PFSK-1 (cell line): ENCODE results near the gene SPRY1.

Experiments used
- FOXP2 ChIP-seq: optimal IDR thresholded peaks from 2 replicates; pipeline ENCODE3; 2011; ENCODE audit warnings: borderline replicate concordance, control low read depth, inconsistent platforms; ENCODE audit not compliant: insufficient read depth; ENCODE audit errors: extremely low read length, extremely low read depth
- POLR2AphosphoS5 ChIP-seq: IDR thresholded peaks from 2 replicates; pipeline ENCODE4 v1.6.1; 2012; ENCODE audit warnings: low read depth, mild to moderate bottlenecking, control low read depth, low read length, moderate library complexity
- REST ChIP-seq, 2 experiments: IDR thresholded peaks; 2 replicates each; pipeline versions ENCODE4 v1.6.1 to v1.8.0; 2011 to 2012; ENCODE audit warnings: low read depth in 2 of 2, low read length in 2 of 2, control low read depth in 1 of 2, inconsistent platforms in 1 of 2, mild to moderate bottlenecking in 1 of 2, moderate library complexity in 1 of 2; ENCODE audit not compliant: insufficient read depth in 1 of 2
- SIN3A ChIP-seq: IDR thresholded peaks from 2 replicates; pipeline ENCODE4 v1.6.1; 2012; ENCODE audit warnings: mild to moderate bottlenecking, low read length, moderate library complexity, borderline replicate concordance; ENCODE audit not compliant: insufficient read depth
- TAF1 ChIP-seq: IDR thresholded peaks from 2 replicates; pipeline ENCODE4 v1.6.1; 2012; ENCODE audit warnings: low read length, control low read depth, borderline replicate concordance; ENCODE audit not compliant: insufficient read depth

DNA sequence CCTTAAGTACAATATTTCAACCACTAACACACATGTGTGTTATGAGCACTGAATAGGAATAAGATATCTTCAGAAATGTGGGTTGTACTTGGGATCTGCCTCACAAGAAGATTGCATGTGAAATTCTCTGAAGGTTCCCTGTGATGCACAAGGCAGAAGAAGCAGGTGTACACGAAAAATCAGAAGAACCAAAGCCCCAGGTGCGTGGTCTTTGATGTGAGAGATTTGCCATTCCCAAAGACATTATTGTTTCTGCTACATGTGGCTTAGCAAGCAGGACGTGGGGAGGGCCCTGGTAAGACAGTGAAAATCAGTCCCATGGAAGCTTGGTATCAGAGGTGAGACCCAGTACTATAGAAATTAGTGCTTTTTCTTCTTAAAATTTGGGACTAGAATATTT, 13.0 kb upstream of the SPRY1 start:
- no peak for TF ChIP-seq REST (IDR thresholded peaks at IDR 0.05; ENCODE audit: insufficient read depth in 1 of 2, low read depth in 2 of 2, low read length in 2 of 2)
- TF ChIP-seq POLR2AphosphoS5, result no peak
- TF ChIP-seq SIN3A, result no peak
- no peak for TF ChIP-seq TAF1
- no peak for TF ChIP-seq FOXP2
